Neural cell (in vitro differentiated cells): Measurements from ENCODE around the gene GLT1D1. TPM values are rescaled to one million over a fixed set of nuclear protein-coding genes. Genes with fewer than 3 reads are reported as not detected.
A peak's percentile ranks its signal among the peaks of the same experiment; 100 is the strongest.

Experiments used
- H2AFZ ChIP-seq: fragments of 200-600, 300-800 bp; sonication (generic), shearing (Covaris generic); 2 replicates; pipeline ENCODE4 v1.6.0; 2014; ENCODE audit warnings: low read depth, mild to moderate bottlenecking, antibody characterized with exemption, low read length, moderate library complexity
- H3F3A ChIP-seq: fragments of 200-600 bp; shearing (Covaris generic); 2 replicates; pipeline ENCODE4 v1.6.1; 2016; ENCODE audit warnings: mild to moderate bottlenecking, moderate library complexity, mixed read lengths, antibody characterized with exemption, low read length; ENCODE audit not compliant: insufficient read depth, poor library complexity, severe bottlenecking
- H3K27ac ChIP-seq: fragments of 200-600, 300-800 bp; sonication (generic), shearing (Covaris generic); 2 replicates; pipeline ENCODE4 v1.5.1; 2014; ENCODE audit warnings: mild to moderate bottlenecking, low read length, moderate library complexity
- H3K27me3 ChIP-seq: fragments of 300-800, 200-600 bp; sonication (generic), shearing (Covaris generic); 2 replicates; pipeline ENCODE4 v1.6.0; 2014; ENCODE audit warnings: mild to moderate bottlenecking, low read depth, low read length, moderate library complexity; ENCODE audit not compliant: insufficient read depth
- H3K36me3 ChIP-seq: fragments of 300-800, 200-600 bp; sonication (generic), shearing (Covaris generic); 2 replicates; pipeline ENCODE4 v1.5.1; 2014; ENCODE audit warnings: mild to moderate bottlenecking, antibody characterized with exemption, low read length, moderate library complexity; ENCODE audit not compliant: insufficient read depth
- H3K4me2 ChIP-seq: fragments of 300-800, 200-600 bp; sonication (generic), shearing (Covaris generic); 2 replicates; pipeline ENCODE4 v1.6.0; 2014; ENCODE audit warnings: mild to moderate bottlenecking, low read length
- H3K4me3 ChIP-seq: fragments of 300-800, 200-600 bp; sonication (generic), shearing (Covaris generic); 2 replicates; pipeline ENCODE4 v1.5.1; 2014; ENCODE audit warnings: mild to moderate bottlenecking, low read length, moderate library complexity
- H3K79me2 ChIP-seq: fragments of 200-600 bp; shearing (Covaris generic); replicated peaks from 2 replicates; pipeline ENCODE4 v1.6.0; 2014; ENCODE audit warnings: mild to moderate bottlenecking, low read length, moderate library complexity; ENCODE audit not compliant: insufficient read depth
- H3K9ac ChIP-seq: fragments of 300-800, 200-600 bp; sonication (generic), shearing (Covaris generic); 2 replicates; pipeline ENCODE4 v1.6.1; 2016; ENCODE audit warnings: mild to moderate bottlenecking, low read length, mixed read lengths
- H3K9me2 ChIP-seq: fragments of 200-600 bp; shearing (Covaris generic); 2 replicates; pipeline ENCODE4 v1.6.1; 2016; ENCODE audit warnings: mild to moderate bottlenecking, low read length, mixed read lengths; ENCODE audit not compliant: insufficient read depth
- H3K9me3 ChIP-seq: fragments of 200-600, 300-800 bp; sonication (generic), shearing (Covaris generic); 2 replicates; pipeline ENCODE4 v1.6.1; 2016; ENCODE audit warnings: mild to moderate bottlenecking, mixed run types, low read length, moderate library complexity, mixed read lengths
- H4K20me1 ChIP-seq: fragments of 200-600 bp; shearing (Covaris generic); 2 replicates; pipeline ENCODE4 v1.6.1; 2016; ENCODE audit warnings: mild to moderate bottlenecking, mixed run types; ENCODE audit not compliant: insufficient read depth
- CTCF ChIP-seq: fragments of 450-650 bp; IDR thresholded peaks from 2 replicates; pipeline ENCODE4 v1.5.1; 2014; ENCODE audit warnings: antibody characterized with exemption, mild to moderate bottlenecking, moderate library complexity; ENCODE audit not compliant: poor library complexity, severe bottlenecking
- EP300 ChIP-seq: fragments of 450-650 bp; conservative IDR thresholded peaks from 2 replicates; pipeline ENCODE4 v1.6.1; 2014; ENCODE audit warnings: antibody characterized with exemption, mild to moderate bottlenecking, moderate library complexity; ENCODE audit not compliant: poor library complexity, severe bottlenecking
- POLR2AphosphoS5 ChIP-seq: IDR thresholded peaks from 2 replicates; pipeline ENCODE4 v1.6.1; 2012
- RAD21 ChIP-seq: fragments of 450-650 bp; conservative IDR thresholded peaks from 2 replicates; pipeline ENCODE4 v1.6.1; 2014; ENCODE audit warnings: antibody characterized with exemption, mild to moderate bottlenecking, moderate library complexity
- SMC3 ChIP-seq: fragments of 450-650 bp; conservative IDR thresholded peaks from 2 replicates; pipeline ENCODE4 v1.6.1; 2014; ENCODE audit warnings: antibody characterized with exemption, mild to moderate bottlenecking, moderate library complexity; ENCODE audit not compliant: poor library complexity
- polyA plus RNA-seq: library from polyadenylated mRNA; depleted of rRNA; stranded (reverse); fragments of >200 nt; gene quantifications from 2 replicates; pipeline ENCODE4 v1.2.3, GENCODE V29; 2014
- TF ChIP-seq, protein P1 (sequence below): IDR thresholded peaks from 2 replicates; pipeline ENCODE4 v1.6.1; 2012; ENCODE audit warnings: borderline replicate concordance

GLT1D1 gene
- polyA plus RNA-seq, 1 donor from 2014 or later, result 3.9 TPM

GRCh38 chr12:129028844-129029243 is 175.6 kb downstream of the GLT1D1 start:
- Histone ChIP-seq H2AFZ (no peak overlapping the region), H3K9me2 (no peaks in the 10 kb centered on the region), H3K27ac (peak overlapping the region; percentile 48), H3K4me3 (no peak overlapping the region), H3K9ac (no peak overlapping the region), H3F3A (no peaks in the 10 kb centered on the region), H3K9me3 (no peaks in the 10 kb centered on the region), H3K79me2 (no peaks in the 10 kb centered on the region), H3K27me3 (no peaks in the 10 kb centered on the region), H3K4me2 (no peak overlapping the region), H4K20me1 (no peaks in the 10 kb centered on the region), H3K36me3 (no peaks in the 10 kb centered on the region)
- peak; percentile 75 for TF ChIP-seq POLR2AphosphoS5
- TF ChIP-seq RAD21, result no peak
- TF ChIP-seq, protein P1, sequence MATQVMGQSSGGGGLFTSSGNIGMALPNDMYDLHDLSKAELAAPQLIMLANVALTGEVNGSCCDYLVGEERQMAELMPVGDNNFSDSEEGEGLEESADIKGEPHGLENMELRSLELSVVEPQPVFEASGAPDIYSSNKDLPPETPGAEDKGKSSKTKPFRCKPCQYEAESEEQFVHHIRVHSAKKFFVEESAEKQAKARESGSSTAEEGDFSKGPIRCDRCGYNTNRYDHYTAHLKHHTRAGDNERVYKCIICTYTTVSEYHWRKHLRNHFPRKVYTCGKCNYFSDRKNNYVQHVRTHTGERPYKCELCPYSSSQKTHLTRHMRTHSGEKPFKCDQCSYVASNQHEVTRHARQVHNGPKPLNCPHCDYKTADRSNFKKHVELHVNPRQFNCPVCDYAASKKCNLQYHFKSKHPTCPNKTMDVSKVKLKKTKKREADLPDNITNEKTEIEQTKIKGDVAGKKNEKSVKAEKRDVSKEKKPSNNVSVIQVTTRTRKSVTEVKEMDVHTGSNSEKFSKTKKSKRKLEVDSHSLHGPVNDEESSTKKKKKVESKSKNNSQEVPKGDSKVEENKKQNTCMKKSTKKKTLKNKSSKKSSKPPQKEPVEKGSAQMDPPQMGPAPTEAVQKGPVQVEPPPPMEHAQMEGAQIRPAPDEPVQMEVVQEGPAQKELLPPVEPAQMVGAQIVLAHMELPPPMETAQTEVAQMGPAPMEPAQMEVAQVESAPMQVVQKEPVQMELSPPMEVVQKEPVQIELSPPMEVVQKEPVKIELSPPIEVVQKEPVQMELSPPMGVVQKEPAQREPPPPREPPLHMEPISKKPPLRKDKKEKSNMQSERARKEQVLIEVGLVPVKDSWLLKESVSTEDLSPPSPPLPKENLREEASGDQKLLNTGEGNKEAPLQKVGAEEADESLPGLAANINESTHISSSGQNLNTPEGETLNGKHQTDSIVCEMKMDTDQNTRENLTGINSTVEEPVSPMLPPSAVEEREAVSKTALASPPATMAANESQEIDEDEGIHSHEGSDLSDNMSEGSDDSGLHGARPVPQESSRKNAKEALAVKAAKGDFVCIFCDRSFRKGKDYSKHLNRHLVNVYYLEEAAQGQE, result peak; percentile 52
- peak; percentile 68 for TF ChIP-seq EP300
- TF ChIP-seq CTCF, result no peak
- TF ChIP-seq SMC3, result peak; percentile 25

Other genes with a start within 250 kb of the GLT1D1 start
- gene SLC15A4, start 29.5 kb upstream of the GLT1D1 start, polyA plus RNA-seq, result 34.7 and 52.2 TPM in 2 replicates